Activated naive CD4-positive, alpha-beta T cell treated with anti-CD3 and anti-CD28 coated beads, Interleukin-2, amount 50 U/mL, for 72 hours (primary cell): ENCODE measurements around the gene CDKN2B-AS1. TPM values are rescaled to one million over a fixed set of nuclear protein-coding genes. Genes with fewer than 3 reads are reported as not detected.
"Not testable (repeated sequence)": the region's sequence is repeated elsewhere in the genome, so short reads cannot be mapped to it uniquely, and the experiment has no call there.

Experiments used
- ATAC-seq, 2 donors: fragments of 150-1000 bp; cut with Tn5 transposase; 2 replicates each; pipeline ENCODE4 v1.10.0; 2021; ENCODE audit warnings: mild to moderate bottlenecking in 2 of 2, moderate library complexity in 2 of 2
- DNase-seq, 2 donors: peaks; one replicate each; pipeline ENCODE4 v3.0.0; 2021 to 2022; ENCODE audit warnings: low spot score in 2 of 2
- H3K27ac Mint-ChIP-seq, 2 donors: one replicate each; pipeline ENCODE4 v1.8.0; 2022; ENCODE audit warnings: mild to moderate bottlenecking in 2 of 2, mixed read lengths in 2 of 2
- H3K36me3 Mint-ChIP-seq, 2 donors: one replicate each; pipeline ENCODE4 v1.8.0; 2022; ENCODE audit warnings: mixed read lengths in 2 of 2
- H3K9me3 Mint-ChIP-seq, 2 donors: one replicate each; pipeline ENCODE4 v1.8.0; 2022; ENCODE audit warnings: mixed read lengths in 2 of 2
- total RNA-seq, 2 donors: library from RNA; stranded (reverse); gene quantifications; one replicate each; pipeline ENCODE4 v1.2.3, GENCODE V29; 2022

CDKN2B-AS1 gene
- under 1 TPM in 1 of 2 donors, not detected in 1; 0.20 TPM for total RNA-seq

GRCh38 chr9:21994556-21995005 is at the start of gene CDKN2B-AS1:
Gene CDKN2B-AS1, plus strand, starts transcription at chr9:21994791.
- DNase-seq (no peak), ATAC-seq (peak; percentile 64 to 69)
- Mint-ChIP-seq H3K9me3 (no peaks in the 10 kb centered on the region), H3K27ac (peak within 1 kb of the TSS; percentile 46 to 76), H3K36me3 (peaks cover 3 to 6% of the 10 kb centered on the region in 2 donors)

- no peak for ATAC-seq
- Mint-ChIP-seq H3K27ac (no peak overlapping the region), H3K9me3 (peaks cover 5% of the 10 kb centered on the region in 2 donors), H3K36me3 (peaks cover 0 to 13% of the 10 kb centered on the region in 2 donors)
- DNase-seq: no peak
Measured at GRCh38 chr9:21945606-21946005, 49.0 kb upstream of the CDKN2B-AS1 start.

- no peak overlapping the region for H3K27ac Mint-ChIP-seq
- peak in 1 of 2 donors; percentile 69 for ATAC-seq
- no peak for DNase-seq
- peaks cover 7 to 12% of the 10 kb centered on the region in 2 donors for H3K36me3 Mint-ChIP-seq
- peaks cover 0 to 11% of the 10 kb centered on the region in 2 donors for H3K9me3 Mint-ChIP-seq
Measured at GRCh38 chr9:21958833-21959232, 35.8 kb upstream of the CDKN2B-AS1 start.

- ATAC-seq: not testable (repeated sequence)
- Mint-ChIP-seq H3K9me3 (peaks cover 0 to 11% of the 10 kb centered on the region in 2 donors), H3K36me3 (peaks cover 8 to 13% of the 10 kb centered on the region in 2 donors)
Measured at GRCh38 chr9:21959268-21959667, 35.3 kb upstream of the CDKN2B-AS1 start.

GRCh38 chr9:21961569-21961968 is 33.0 kb upstream of the CDKN2B-AS1 start:
- no peak overlapping the region for H3K27ac Mint-ChIP-seq
- H3K36me3 Mint-ChIP-seq: peaks cover 17 to 25% of the 10 kb centered on the region in 2 donors
- H3K9me3 Mint-ChIP-seq: peaks cover 0 to 17% of the 10 kb centered on the region in 2 donors
- ATAC-seq: no peak
- DNase-seq: no peak

More at GRCh38 chr9:21959268-21959667, 35.3 kb upstream of the CDKN2B-AS1 start:
- H3K27ac Mint-ChIP-seq, DNase-seq: not testable (repeated sequence)

- no peak overlapping the region for H3K27ac Mint-ChIP-seq
- ATAC-seq (peak; percentile 69 to 72), DNase-seq (peak; percentile 21 to 53)
- H3K36me3 Mint-ChIP-seq: peaks cover 36 to 49% of the 10 kb centered on the region in 2 donors
- peaks cover 8 to 39% of the 10 kb centered on the region in 2 donors for H3K9me3 Mint-ChIP-seq
Measured at GRCh38 chr9:21964925-21965385, 29.6 kb upstream of the CDKN2B-AS1 start.

GRCh38 chr9:21965401-21965951 is 29.1 kb upstream of the CDKN2B-AS1 start:
- Mint-ChIP-seq H3K27ac (peak overlapping the region in 1 of 2 donors; percentile 73), H3K36me3 (peaks cover 40 to 54% of the 10 kb centered on the region in 2 donors), H3K9me3 (peaks cover 12 to 44% of the 10 kb centered on the region in 2 donors)
- DNase-seq (peak in 1 of 2 donors; percentile 54), ATAC-seq (peak; percentile 34 to 78)

- ATAC-seq: no peak
- Mint-ChIP-seq H3K36me3 (peaks cover 40 to 55% of the 10 kb centered on the region in 2 donors), H3K27ac (no peak overlapping the region), H3K9me3 (peaks cover 15 to 44% of the 10 kb centered on the region in 2 donors)
- DNase-seq: no peak
Measured at GRCh38 chr9:21966140-21966851, 28.3 kb upstream of the CDKN2B-AS1 start.

- Mint-ChIP-seq H3K36me3 (peaks cover 40 to 55% of the 10 kb centered on the region in 2 donors), H3K27ac (no peak overlapping the region), H3K9me3 (peaks cover 16 to 43% of the 10 kb centered on the region in 2 donors)
- ATAC-seq: no peak
- DNase-seq: no peak
Measured at GRCh38 chr9:21967169-21967568, 27.4 kb upstream of the CDKN2B-AS1 start.

GRCh38 chr9:21967702-21968101 is 26.9 kb upstream of the CDKN2B-AS1 start:
- ATAC-seq (no peak), DNase-seq (no peak)
- peak overlapping the region in 1 of 2 donors; percentile 70 for H3K27ac Mint-ChIP-seq
- peaks cover 40 to 54% of the 10 kb centered on the region in 2 donors for H3K36me3 Mint-ChIP-seq
- peaks cover 16 to 40% of the 10 kb centered on the region in 2 donors for H3K9me3 Mint-ChIP-seq

- ATAC-seq (no peak), DNase-seq (no peak)
- peaks cover 16 to 35% of the 10 kb centered on the region in 2 donors for H3K9me3 Mint-ChIP-seq
- H3K27ac Mint-ChIP-seq: peak overlapping the region in 1 of 2 donors; percentile 50
- H3K36me3 Mint-ChIP-seq: peaks cover 38 to 50% of the 10 kb centered on the region in 2 donors
Measured at GRCh38 chr9:21968331-21969010, 26.1 kb upstream of the CDKN2B-AS1 start.

- Mint-ChIP-seq H3K9me3 (peaks cover 16 to 33% of the 10 kb centered on the region in 2 donors), H3K27ac (peak overlapping the region in 1 of 2 donors; percentile 50)
- ATAC-seq: no peak
Measured at GRCh38 chr9:21969011-21969940, 25.3 kb upstream of the CDKN2B-AS1 start.

GRCh38 chr9:21969951-21970799 is 24.4 kb upstream of the CDKN2B-AS1 start:
- ATAC-seq: no peak
- no peak for DNase-seq
- Mint-ChIP-seq H3K9me3 (peaks cover 16 to 33% of the 10 kb centered on the region in 2 donors), H3K36me3 (peaks cover 37 to 49% of the 10 kb centered on the region in 2 donors), H3K27ac (no peak overlapping the region)

More at GRCh38 chr9:21969011-21969940, 25.3 kb upstream of the CDKN2B-AS1 start:
- H3K36me3 Mint-ChIP-seq: peaks cover 36 to 46% of the 10 kb centered on the region in 2 donors
- DNase-seq: no peak

- Mint-ChIP-seq H3K27ac (no peak overlapping the region), H3K9me3 (peaks cover 16 to 30% of the 10 kb centered on the region in 2 donors), H3K36me3 (peaks cover 29 to 48% of the 10 kb centered on the region in 2 donors)
- DNase-seq (no peak), ATAC-seq (no peak)
Measured at GRCh38 chr9:21970800-21971640, 23.6 kb upstream of the CDKN2B-AS1 start.
